Transverse colon (tissue), 4 donors: ENCODE data around the gene CAMK2D. TPM values are rescaled to one million over a fixed set of nuclear protein-coding genes. Genes with fewer than 3 reads are reported as not detected.

Source experiments
- DNase-seq: peaks from one replicate; pipeline ENCODE4 v3.0.0-alpha.2; 2019
- H3K27ac ChIP-seq, 4 donors: fragments of 200-600 bp; sonication (generic); 2 replicates each; pipeline ENCODE4 v1.5.1; 2016 to 2018; ENCODE audit warnings: inconsistent platforms in 4 of 4
- H3K27me3 ChIP-seq: fragments of 200-600 bp; sonication (generic); 2 replicates; pipeline ENCODE4 v1.5.1; 2017; ENCODE audit warnings: inconsistent platforms
- H3K36me3 ChIP-seq, 4 donors: fragments of 200-600 bp; sonication (generic); 2 replicates each; pipeline ENCODE4 v1.5.1; 2017 to 2019; ENCODE audit warnings: inconsistent platforms in 4 of 4
- H3K4me1 ChIP-seq, 4 donors: fragments of 200-600 bp; sonication (generic); 2 replicates each; pipeline ENCODE4 v1.5.1; 2017 to 2020; ENCODE audit warnings: inconsistent platforms in 4 of 4
- H3K4me3 ChIP-seq, 4 donors: fragments of 200-600 bp; sonication (generic); 1 replicate in 1 of 4; 2 replicates in 3 of 4; pipeline versions ENCODE4 v1.5.1 to v1.6.1; 2017 to 2019; ENCODE audit warnings: inconsistent platforms in 4 of 4
- H3K9me3 ChIP-seq, 2 donors: fragments of 200-600 bp; sonication (generic); 2 replicates each; pipeline ENCODE4 v1.5.1; 2017 to 2019; ENCODE audit warnings: inconsistent platforms in 2 of 2
- CTCF ChIP-seq, 5 experiments: fragments of 200-600 bp in 3 of 5; fragments of 450-650 bp in 2 of 5; sonication (generic) in 3 of 5; IDR thresholded peaks; 1 replicate in 2 of 5; 2 replicates in 3 of 5; pipeline ENCODE4 v1.5.1; 2016 to 2017; ENCODE audit warnings: antibody characterized with exemption in 5 of 5, inconsistent platforms in 3 of 5, mild to moderate bottlenecking in 2 of 5, moderate library complexity in 1 of 5
- EP300 ChIP-seq: sonication (generic); formaldehyde crosslinking; IDR thresholded peaks from one replicate; pipeline ENCODE4 v1.6.1; 2017; ENCODE audit warnings: antibody characterized with exemption, low read depth
- POLR2A ChIP-seq: fragments of 450-650 bp; IDR thresholded peaks from one replicate; pipeline ENCODE4 v1.6.1; 2016; ENCODE audit warnings: antibody characterized with exemption, mild to moderate bottlenecking, moderate library complexity
- POLR2AphosphoS5 ChIP-seq, 3 donors: sonication (generic); formaldehyde crosslinking; IDR thresholded peaks; one replicate each; pipeline ENCODE4 v1.6.1; 2016; ENCODE audit warnings: antibody characterized with exemption in 3 of 3
- WGBS, 2 donors: methylation state at CpG; one replicate each; pipeline ENCODE4 v1.1.5; 2018; ENCODE audit warnings: low coverage in 1 of 2; 5-methylcytosine and 5-hydroxymethylcytosine counted together
- in situ Hi-C, 4 donors: fragments of 200-750 bp; cut with MboI; loops; one replicate each; pipeline versions ENCODE4 v1.15.0 to v1.15.1; 2017; ENCODE audit warnings: low sequenced_read_pairs in 3 of 4, low pct_ligation_motif_present in 1 of 4, low pct_unique_long_range_greater_than_20kb in 1 of 4
- intact Hi-C: fragments of 100-400 bp; cut with DNase I; formaldehyde crosslinking; loops from one replicate; pipeline ENCODE4 v1.15.1; 2023; ENCODE audit warnings: low total_unique reads
- total RNA-seq, 4 donors: library from RNA; depleted of rRNA; stranded (reverse); fragments of >200 nt; gene quantifications; one replicate each; pipeline ENCODE4 v1.1.0, GENCODE V29; 2016

CAMK2D gene
- total RNA-seq, 4 donors from 2014 or later = 54.5 to 107 (median 84.7) TPM

- DNase-seq = no peak
- Histone ChIP-seq H3K27ac (no peak overlapping the region), H3K27me3 (no peaks in the 10 kb centered on the region), H3K4me3 (no peak overlapping the region), H3K4me1 (peaks cover 8 to 34% (median 14%) of the 10 kb centered on the region in 4 donors), H3K9me3 (no peaks in the 10 kb centered on the region), H3K36me3 (no peaks in the 10 kb centered on the region)
- in situ Hi-C loops = loop anchor here in 3 of 4 donors (25.0 kb wide), 2 partner anchors 127 to 202 kb away; partner anchors contain the start of gene CAMK2D (in 2 of the 3)
- intact Hi-C loops = no loop called here
- no peak for TF ChIP-seq EP300
- no peak for TF ChIP-seq CTCF (IDR thresholded peaks at IDR 0.05)
- no peak for TF ChIP-seq POLR2A
- no peak for TF ChIP-seq POLR2AphosphoS5 (IDR thresholded peaks at IDR 0.05)
Observed at GRCh38 chr4:113560579-113560978, 201.0 kb downstream of the CAMK2D start.

DNA sequence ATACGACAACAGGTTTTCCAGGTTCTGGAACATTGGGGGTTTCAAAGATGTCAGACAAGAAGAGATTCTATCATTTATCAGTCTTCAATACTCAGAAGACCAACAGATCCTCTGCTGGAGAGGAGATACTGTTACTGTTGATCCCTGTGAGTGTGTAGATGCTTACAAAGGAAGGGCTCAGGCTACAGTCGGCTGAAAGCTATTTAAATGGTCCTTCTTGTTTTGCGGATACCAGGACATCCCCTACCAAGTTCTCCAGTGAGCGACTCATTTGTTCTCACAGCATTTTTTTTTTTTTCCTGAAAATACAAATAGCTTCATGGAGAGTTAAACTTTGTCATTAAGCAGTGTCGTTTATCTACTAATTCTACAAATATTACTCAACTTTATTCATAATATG is 201.6 kb downstream of the CAMK2D start:
- no peaks in the 10 kb centered on the region for H3K9me3 ChIP-seq
- in situ Hi-C loops = loop anchor here (10.0 to 25.0 kb wide), 3 partner anchors 127 to 205 kb away; partner anchors contain the start of gene CAMK2D (in 3 of the 4)
- intact Hi-C loops = no loop called here

DNA sequence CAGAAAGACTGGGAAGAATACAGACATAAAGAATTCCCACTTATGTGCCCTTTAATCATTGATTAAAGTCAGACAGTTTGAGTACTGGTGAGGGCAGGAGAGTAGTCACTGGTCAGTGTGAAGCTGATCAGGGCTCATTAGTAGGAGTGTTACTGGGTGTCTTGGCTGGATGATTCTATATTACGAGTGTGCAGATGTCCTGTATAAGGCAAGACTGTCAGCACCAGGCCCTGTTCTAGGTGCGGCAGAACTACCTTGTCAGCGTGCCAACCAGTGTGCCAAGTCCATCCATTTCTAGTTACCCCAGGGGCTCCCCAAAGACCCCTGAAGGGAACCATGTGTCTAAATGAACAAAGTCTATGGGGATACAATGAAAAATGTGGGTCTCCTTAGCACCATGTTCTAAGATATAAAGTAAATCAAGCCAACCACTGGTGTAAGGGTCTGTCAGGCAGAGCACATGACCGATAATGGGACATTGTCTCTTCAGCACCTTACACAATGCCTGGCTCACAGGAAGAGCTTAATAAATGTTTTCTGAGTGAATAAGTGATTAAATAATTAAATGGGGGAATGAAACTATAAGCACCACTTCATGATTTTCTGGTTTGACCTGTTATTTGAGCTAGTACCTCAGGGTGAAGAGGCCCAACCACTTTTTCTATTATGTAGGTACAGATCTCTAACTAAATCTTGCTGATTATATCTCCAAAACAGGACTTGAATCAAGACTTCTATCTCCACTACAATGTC is 205.0 kb downstream of the CAMK2D start:
- WGBS, 2 donors = 95 to 100% methylated on average over 1 to 4 of the region's 4 CpGs
- H3K4me1 ChIP-seq = peaks cover 4 to 20% (median 10%) of the 10 kb centered on the region in 4 donors
- H3K4me3 ChIP-seq = no peak overlapping the region
- H3K27ac ChIP-seq = peak overlapping the region; percentile 44 to 77 (median 72)
- H3K9me3 ChIP-seq = no peaks in the 10 kb centered on the region
- intact Hi-C loops (no loop called here), in situ Hi-C loops (loop anchor here (10.0 to 25.0 kb wide), 3 partner anchors 131 to 208 kb away; partner anchors contain the start of gene CAMK2D (in 3 of the 4))
- TF ChIP-seq CTCF (IDR thresholded peaks at IDR 0.05) (no peak), EP300 (no peak), POLR2AphosphoS5 (IDR thresholded peaks at IDR 0.05) (no peak), POLR2A (no peak)
- no peaks in the 10 kb centered on the region for H3K27me3 ChIP-seq
- no peak for DNase-seq
- H3K36me3 ChIP-seq = no peaks in the 10 kb centered on the region

More for the DNA sequence above, 201.6 kb downstream of the CAMK2D start:
- Histone ChIP-seq H3K27me3 (no peaks in the 10 kb centered on the region), H3K36me3 (no peaks in the 10 kb centered on the region), H3K27ac (no peak overlapping the region), H3K4me1 (peaks cover 8 to 37% (median 12%) of the 10 kb centered on the region in 4 donors), H3K4me3 (no peak overlapping the region)
- WGBS, 2 donors = 88 to 97% methylated on average over 5 of the region's 5 CpGs
- DNase-seq = no peak
- TF ChIP-seq EP300 = no peak

DNA sequence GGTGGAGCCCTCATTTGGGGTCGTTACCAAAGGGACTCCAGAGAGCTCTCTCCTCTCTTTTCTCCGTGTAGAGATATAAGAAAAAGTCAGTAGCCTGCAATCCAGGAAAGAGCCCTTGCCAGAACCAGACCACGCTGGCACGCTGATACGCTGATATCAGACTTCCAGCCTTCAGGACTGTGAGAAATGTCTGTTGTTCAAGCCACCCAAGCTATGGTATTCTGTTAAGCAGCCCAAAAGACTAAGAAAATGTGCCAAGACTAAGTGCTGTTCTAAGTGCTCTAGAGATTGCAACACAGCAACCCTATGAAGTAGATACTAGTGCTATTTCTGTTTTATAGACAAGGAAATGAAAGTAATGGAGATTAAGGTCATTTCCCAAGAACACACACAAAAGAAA is 205.7 kb downstream of the CAMK2D start:
- Histone ChIP-seq H3K9me3 (no peaks in the 10 kb centered on the region), H3K27me3 (no peaks in the 10 kb centered on the region), H3K4me3 (no peak overlapping the region), H3K36me3 (peaks cover 0 to 6% (median 3%) of the 10 kb centered on the region in 4 donors), H3K4me1 (peaks cover 4 to 19% (median 8%) of the 10 kb centered on the region in 4 donors), H3K27ac (peak overlapping the region; percentile 44 to 77 (median 72))
- no peak for TF ChIP-seq POLR2AphosphoS5 (IDR thresholded peaks at IDR 0.05)
- TF ChIP-seq EP300 = no peak
- no peak for TF ChIP-seq CTCF (IDR thresholded peaks at IDR 0.05)
- TF ChIP-seq POLR2A = no peak
- intact Hi-C loops = no loop called here
- DNase-seq = no peak
- 83 to 89% methylated on average over 3 to 5 of the region's 5 CpGs for WGBS, 2 donors
- in situ Hi-C loops = loop anchor here (10.0 to 25.0 kb wide), 3 partner anchors 131 to 209 kb away; partner anchors contain the start of gene CAMK2D (in 3 of the 4)
